Measurements from ENCODE around the gene PODN.

Gene PODN

DNA sequence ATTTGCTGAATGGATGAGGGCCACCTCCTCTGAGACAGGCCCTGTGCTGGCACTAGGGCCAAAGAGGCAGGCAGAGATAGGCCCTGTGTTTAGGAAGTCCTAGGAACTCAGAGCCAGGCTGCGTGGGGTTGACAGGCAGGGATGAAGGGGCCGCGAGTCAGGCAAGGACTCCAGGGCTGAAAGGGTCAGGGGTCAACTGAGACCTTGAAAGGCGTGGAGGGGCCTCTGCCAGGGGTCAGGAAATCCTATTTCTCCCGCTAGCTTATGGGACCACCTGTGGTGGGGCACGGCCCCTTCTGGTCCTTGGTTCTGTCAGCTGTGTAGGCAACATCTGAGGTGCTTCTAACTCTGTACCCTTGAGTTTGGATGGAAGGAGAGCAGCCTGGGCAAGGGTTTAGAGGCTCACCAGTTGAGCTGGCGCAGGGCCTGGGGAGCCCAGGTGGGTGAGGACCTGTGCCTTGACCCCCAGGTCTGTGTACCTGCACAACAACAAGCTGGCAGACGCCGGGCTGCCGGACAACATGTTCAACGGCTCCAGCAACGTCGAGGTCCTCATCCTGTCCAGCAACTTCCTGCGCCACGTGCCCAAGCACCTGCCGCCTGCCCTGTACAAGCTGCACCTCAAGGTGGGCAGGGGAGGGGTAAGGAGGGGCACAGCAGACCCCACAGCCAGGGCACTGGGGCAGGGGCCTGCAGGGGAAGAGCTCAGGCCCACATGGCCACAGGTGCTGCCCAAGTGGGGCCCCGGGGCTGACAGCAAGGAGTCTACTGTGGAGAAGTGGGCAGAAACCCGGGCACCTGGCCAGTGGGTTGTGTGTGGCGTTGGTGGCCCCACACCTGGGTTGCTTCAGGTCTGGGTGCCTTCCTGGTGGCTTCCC lies 14.9 kb downstream of the PODN start:
- Histone ChIP-seq H3K79me2 (ENCODE audit: control insufficient read depth, insufficient read depth, low read length) (no peaks in the 10 kb centered on the region), H3K36me3 (ENCODE audit: control insufficient read depth, insufficient read depth, low read length) (no peaks in the 10 kb centered on the region), H3K27ac (ENCODE audit: low read depth, low read length) (no peak overlapping the region), H2BK15ac (replicated peaks; ENCODE audit: low read depth) (no peak overlapping the region), H4K8ac (ENCODE audit: low read depth, low read length) (no peak overlapping the region), H2AK5ac (ENCODE audit: low read length) (no peak overlapping the region), H2BK120ac (ENCODE audit: low read depth, low read length) (no peak overlapping the region), H3K27me3 (ENCODE audit: insufficient read depth, low read length, poor library complexity) (no peaks in the 10 kb centered on the region), H3K4me3 (ENCODE audit: low read length) (no peak overlapping the region), H3K4me2 (ENCODE audit: low read length) (no peak overlapping the region), H3K4ac (ENCODE audit: low read depth, low read length) (no peak overlapping the region), H2BK5ac (ENCODE audit: low read length) (no peak overlapping the region), H3K23ac (ENCODE audit: low read length) (no peak overlapping the region), H3K56ac (ENCODE audit: low read length) (no peak overlapping the region), H3K4me1 (ENCODE audit: control insufficient read depth, low read depth, low read length) (no peaks in the 10 kb centered on the region), H4K5ac (ENCODE audit: low read length) (no peak overlapping the region), H3K79me1 (ENCODE audit: low read length) (no peaks in the 10 kb centered on the region), H3K9ac (ENCODE audit: low read length) (no peak overlapping the region), H3K18ac (ENCODE audit: low read length) (no peak overlapping the region)
- WGBS (ENCODE audit: extremely low coverage, insufficient coverage, low lambda C conversion rate), result no CpG with 5 or more reads among the region's 19 CpGs
- DNase-seq, result no peak

- Histone ChIP-seq H3K4me3 (ENCODE audit: low read length) (no peak overlapping the region), H3K27ac (ENCODE audit: low read depth, low read length) (no peak overlapping the region), H3K36me3 (ENCODE audit: control insufficient read depth, insufficient read depth, low read length) (no peaks in the 10 kb centered on the region), H2AK5ac (ENCODE audit: low read length) (no peak overlapping the region), H3K9ac (ENCODE audit: low read length) (no peak overlapping the region), H3K4me1 (ENCODE audit: control insufficient read depth, low read depth, low read length) (peaks cover 1% of the 10 kb centered on the region), H3K79me2 (ENCODE audit: control insufficient read depth, insufficient read depth, low read length) (no peaks in the 10 kb centered on the region), H3K18ac (ENCODE audit: low read length) (no peak overlapping the region), H3K4me2 (ENCODE audit: low read length) (no peak overlapping the region), H2BK15ac (replicated peaks; ENCODE audit: low read depth) (no peak overlapping the region), H3K79me1 (ENCODE audit: low read length) (no peaks in the 10 kb centered on the region), H4K5ac (ENCODE audit: low read length) (no peak overlapping the region), H4K8ac (ENCODE audit: low read depth, low read length) (no peak overlapping the region), H2BK120ac (ENCODE audit: low read depth, low read length) (no peak overlapping the region), H2BK5ac (ENCODE audit: low read length) (no peak overlapping the region), H3K23ac (ENCODE audit: low read length) (no peak overlapping the region), H3K27me3 (ENCODE audit: insufficient read depth, low read length, poor library complexity) (no peaks in the 10 kb centered on the region), H3K56ac (ENCODE audit: low read length) (no peak overlapping the region), H3K4ac (ENCODE audit: low read depth, low read length) (no peak overlapping the region)
- DNase-seq, result no peak
- no CpG with 5 or more reads among the region's 13 CpGs for WGBS (ENCODE audit: extremely low coverage, insufficient coverage, low lambda C conversion rate)
Measured at GRCh38 chr1:53077599-53077965, 15.6 kb downstream of the PODN start.

- no peak overlapping the region for H3K23ac ChIP-seq (ENCODE audit: low read length)
- no peak overlapping the region for H3K4me3 ChIP-seq (ENCODE audit: low read length)
- H3K27me3 ChIP-seq (ENCODE audit: insufficient read depth, low read length, poor library complexity), result no peaks in the 10 kb centered on the region
- H3K4me2 ChIP-seq (ENCODE audit: low read length), result no peak overlapping the region
- H3K79me2 ChIP-seq (ENCODE audit: control insufficient read depth, insufficient read depth, low read length), result no peaks in the 10 kb centered on the region
- DNase-seq, result no peak
- no peak overlapping the region for H2AK5ac ChIP-seq (ENCODE audit: low read length)
- no peak overlapping the region for H2BK120ac ChIP-seq (ENCODE audit: low read depth, low read length)
- no peak overlapping the region for H3K9ac ChIP-seq (ENCODE audit: low read length)
- no peaks in the 10 kb centered on the region for H3K79me1 ChIP-seq (ENCODE audit: low read length)
- H3K18ac ChIP-seq (ENCODE audit: low read length), result no peak overlapping the region
- H3K36me3 ChIP-seq (ENCODE audit: control insufficient read depth, insufficient read depth, low read length), result no peaks in the 10 kb centered on the region
- no CpG with 5 or more reads among the region's 46 CpGs for WGBS (ENCODE audit: extremely low coverage, insufficient coverage, low lambda C conversion rate)
- H2BK15ac ChIP-seq (replicated peaks; ENCODE audit: low read depth), result no peak overlapping the region
- no peak overlapping the region for H3K4ac ChIP-seq (ENCODE audit: low read depth, low read length)
- no peak overlapping the region for H2BK5ac ChIP-seq (ENCODE audit: low read length)
- H4K8ac ChIP-seq (ENCODE audit: low read depth, low read length), result no peak overlapping the region
- no peak overlapping the region for H3K27ac ChIP-seq (ENCODE audit: low read depth, low read length)
- peaks cover 2% of the 10 kb centered on the region for H3K4me1 ChIP-seq (ENCODE audit: control insufficient read depth, low read depth, low read length)
- no peak overlapping the region for H4K5ac ChIP-seq (ENCODE audit: low read length)
- no peak overlapping the region for H3K56ac ChIP-seq (ENCODE audit: low read length)
Measured at GRCh38 chr1:53078333-53079101, 16.5 kb downstream of the PODN start.

- Histone ChIP-seq H4K5ac (ENCODE audit: low read length) (no peak overlapping the region), H3K4me3 (ENCODE audit: low read length) (no peak overlapping the region), H3K4me2 (ENCODE audit: low read length) (no peak overlapping the region), H2BK15ac (replicated peaks; ENCODE audit: low read depth) (no peak overlapping the region), H3K18ac (ENCODE audit: low read length) (no peak overlapping the region), H3K79me1 (ENCODE audit: low read length) (no peaks in the 10 kb centered on the region), H3K27ac (ENCODE audit: low read depth, low read length) (no peak overlapping the region), H3K4ac (ENCODE audit: low read depth, low read length) (no peak overlapping the region), H2BK120ac (ENCODE audit: low read depth, low read length) (no peak overlapping the region), H2AK5ac (ENCODE audit: low read length) (no peak overlapping the region), H2BK5ac (ENCODE audit: low read length) (no peak overlapping the region), H3K36me3 (ENCODE audit: control insufficient read depth, insufficient read depth, low read length) (no peaks in the 10 kb centered on the region), H4K8ac (ENCODE audit: low read depth, low read length) (no peak overlapping the region), H3K79me2 (ENCODE audit: control insufficient read depth, insufficient read depth, low read length) (no peaks in the 10 kb centered on the region), H3K9ac (ENCODE audit: low read length) (no peak overlapping the region), H3K4me1 (ENCODE audit: control insufficient read depth, low read depth, low read length) (peaks cover 2% of the 10 kb centered on the region), H3K27me3 (ENCODE audit: insufficient read depth, low read length, poor library complexity) (no peaks in the 10 kb centered on the region), H3K56ac (ENCODE audit: low read length) (no peak overlapping the region), H3K23ac (ENCODE audit: low read length) (no peak overlapping the region)
- no peak for DNase-seq
- WGBS (ENCODE audit: extremely low coverage, insufficient coverage, low lambda C conversion rate), result no CpG with 5 or more reads among the region's 4 CpGs
Measured at GRCh38 chr1:53079251-53079650, 17.2 kb downstream of the PODN start.

GRCh38 chr1:53080041-53080440 lies 18.0 kb downstream of the PODN start:
- H3K36me3 ChIP-seq (ENCODE audit: control insufficient read depth, insufficient read depth, low read length), result no peaks in the 10 kb centered on the region
- no peak overlapping the region for H3K56ac ChIP-seq (ENCODE audit: low read length)
- no peak overlapping the region for H2BK15ac ChIP-seq (replicated peaks; ENCODE audit: low read depth)
- H3K27me3 ChIP-seq (ENCODE audit: insufficient read depth, low read length, poor library complexity), result no peaks in the 10 kb centered on the region
- H4K5ac ChIP-seq (ENCODE audit: low read length), result no peak overlapping the region
- H4K8ac ChIP-seq (ENCODE audit: low read depth, low read length), result no peak overlapping the region
- H2AK5ac ChIP-seq (ENCODE audit: low read length), result no peak overlapping the region
- WGBS (ENCODE audit: extremely low coverage, insufficient coverage, low lambda C conversion rate), result no CpG with 5 or more reads among the region's 3 CpGs
- H3K4me1 ChIP-seq (ENCODE audit: control insufficient read depth, low read depth, low read length), result peaks cover 2% of the 10 kb centered on the region
- H2BK5ac ChIP-seq (ENCODE audit: low read length), result no peak overlapping the region
- H3K23ac ChIP-seq (ENCODE audit: low read length), result no peak overlapping the region
- no peak overlapping the region for H3K18ac ChIP-seq (ENCODE audit: low read length)
- H3K4me2 ChIP-seq (ENCODE audit: low read length), result no peak overlapping the region
- H3K4ac ChIP-seq (ENCODE audit: low read depth, low read length), result no peak overlapping the region
- DNase-seq, result no peak
- H3K9ac ChIP-seq (ENCODE audit: low read length), result no peak overlapping the region
- H3K4me3 ChIP-seq (ENCODE audit: low read length), result no peak overlapping the region
- H2BK120ac ChIP-seq (ENCODE audit: low read depth, low read length), result no peak overlapping the region
- H3K79me2 ChIP-seq (ENCODE audit: control insufficient read depth, insufficient read depth, low read length), result no peaks in the 10 kb centered on the region
- H3K27ac ChIP-seq (ENCODE audit: low read depth, low read length), result no peak overlapping the region
- no peaks in the 10 kb centered on the region for H3K79me1 ChIP-seq (ENCODE audit: low read length)
